NCI-H2107 (cell line): ENCODE results near the gene LRIG2.
"Not testable (repeated sequence)": the region's sequence is repeated elsewhere in the genome, so short reads cannot be mapped to it uniquely, and the experiment has no call there.

Source experiments
- DNase-seq: peaks from one replicate; lab custom pipeline; 2025; lab: John Stamatoyannopoulos, UW

The LRIG2 gene

DNA sequence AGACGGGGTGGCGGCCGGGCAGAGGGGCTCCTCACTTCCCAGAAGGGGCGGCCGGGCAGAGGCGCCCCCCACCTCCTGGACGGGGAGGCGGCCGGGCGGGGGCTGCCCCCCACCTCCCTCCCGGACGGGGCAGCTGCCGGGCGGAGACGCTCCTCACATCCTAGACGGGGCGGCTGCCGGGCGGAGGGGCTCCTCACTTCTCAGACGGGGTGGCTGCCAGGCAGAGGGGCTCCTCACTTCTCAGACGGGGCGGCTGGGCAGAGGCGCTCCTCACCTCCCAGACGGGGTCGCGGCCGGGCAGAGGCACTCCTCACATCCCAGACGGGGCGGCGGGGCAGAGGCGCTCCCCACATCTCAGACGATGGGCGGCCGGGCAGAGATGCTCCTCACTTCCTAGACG, 9.5 kb upstream of the LRIG2 start:
- not testable (repeated sequence) for DNase-seq

DNA sequence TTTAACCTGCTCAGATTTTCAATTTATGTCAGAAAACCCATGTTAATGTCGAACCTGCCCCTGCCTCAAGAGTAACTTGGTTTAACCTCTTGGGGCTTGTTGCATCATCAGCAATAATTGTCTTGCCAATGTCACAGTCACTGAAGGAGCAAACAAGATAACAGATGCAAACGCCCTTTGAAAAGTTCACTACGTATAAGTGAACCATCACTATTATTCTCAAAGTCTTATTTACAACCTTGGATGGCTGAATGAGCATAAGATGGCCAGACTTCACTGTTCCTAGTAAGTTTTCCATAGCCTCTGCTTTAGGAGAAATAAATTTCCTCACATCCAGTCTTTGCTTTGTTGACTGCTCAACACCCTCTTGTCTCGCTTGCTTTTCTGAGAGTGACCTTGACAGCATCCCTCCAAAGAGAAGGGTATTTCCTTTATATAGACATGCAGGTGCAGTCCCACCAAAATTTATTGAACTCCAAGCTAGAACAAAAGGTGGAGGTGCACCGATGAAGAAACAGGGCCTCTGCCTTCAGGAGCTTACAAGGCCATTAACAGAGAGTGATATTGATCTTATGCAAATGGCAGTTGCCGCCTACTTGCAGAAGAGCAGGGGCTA, 749 bp upstream of the LRIG2 start:
- DNase-seq = no peak

DNA sequence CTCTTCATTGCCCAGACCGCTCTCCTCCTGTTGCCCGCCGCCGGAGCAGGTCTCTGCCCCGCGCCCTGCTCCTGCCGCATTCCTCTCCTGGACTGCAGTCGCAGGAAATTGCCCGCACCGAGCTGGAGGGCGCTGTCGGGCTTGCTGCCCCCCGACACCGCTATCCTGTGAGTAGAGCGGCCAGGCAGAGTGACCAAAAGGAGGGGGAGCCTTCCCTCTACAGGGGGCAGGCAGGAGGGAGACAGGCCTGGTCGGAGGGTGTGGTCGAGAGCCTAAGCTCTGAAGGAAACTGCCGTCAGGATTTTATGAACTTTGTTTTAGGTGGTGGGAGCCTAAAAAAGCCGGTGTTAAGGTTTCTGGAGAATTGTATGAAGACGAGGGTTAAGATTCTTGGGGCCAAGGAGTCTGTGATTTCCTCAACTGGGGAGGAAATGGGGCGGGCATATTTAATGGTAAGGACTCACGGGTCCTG, 517 bp downstream of the LRIG2 start:
- DNase-seq = no peak

DNA sequence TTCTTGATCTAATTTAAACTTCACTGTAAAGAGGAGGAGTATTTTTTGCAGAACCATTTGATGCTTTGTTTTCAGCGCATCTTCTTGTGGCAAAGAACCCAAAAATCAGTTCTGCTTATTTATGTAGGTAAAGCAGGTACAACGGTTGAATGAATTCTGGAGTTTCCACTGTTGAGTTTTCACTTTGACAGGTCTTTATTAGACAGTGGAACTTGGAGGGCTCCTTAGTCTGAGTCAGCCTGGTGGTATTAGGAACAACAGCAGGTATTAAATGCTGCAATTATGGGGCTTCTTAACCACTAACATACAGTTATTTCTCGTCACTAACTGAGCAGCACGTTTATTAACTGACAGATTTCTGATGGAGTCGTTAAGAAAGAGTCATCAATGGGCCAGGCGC, 1.2 kb downstream of the LRIG2 start:
- no peak for DNase-seq

DNA sequence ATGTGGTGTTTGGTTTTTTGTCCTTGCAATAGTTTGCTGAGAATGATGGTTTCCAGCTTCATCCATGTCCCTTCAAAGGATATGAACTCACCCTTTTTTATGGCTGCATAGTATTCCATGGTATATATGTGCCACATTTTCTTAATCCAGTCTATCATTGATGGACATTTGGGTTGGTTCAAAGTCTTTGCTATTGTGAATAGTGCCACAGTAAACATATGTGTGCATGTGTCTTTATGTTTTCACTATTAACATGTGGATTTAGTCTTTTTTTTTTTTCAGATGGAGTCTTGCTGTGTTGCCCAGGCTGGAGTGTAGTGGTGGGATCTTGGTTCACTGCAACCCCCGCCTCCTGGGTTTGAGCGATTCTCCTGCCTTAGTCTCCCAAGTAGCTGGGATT, 5.0 kb downstream of the LRIG2 start:
- not testable (repeated sequence) for DNase-seq

DNA sequence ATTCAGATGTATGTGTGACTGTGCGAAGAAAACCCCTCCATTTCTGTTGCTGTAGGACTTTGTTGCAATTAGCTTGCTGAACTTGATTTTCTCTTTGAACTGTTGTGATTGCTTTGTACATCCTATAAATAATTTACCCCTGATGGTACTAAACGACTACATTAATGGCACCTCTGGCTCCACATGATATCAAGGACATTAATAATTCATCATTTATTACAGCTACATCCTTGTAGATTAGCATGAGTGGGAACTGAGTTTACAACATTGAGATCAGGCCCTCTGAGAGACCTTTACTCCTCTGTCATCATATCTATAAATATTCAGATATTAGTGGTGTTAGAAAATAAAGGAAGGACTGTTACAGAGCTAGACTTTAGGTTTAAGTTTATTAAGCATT, 13.5 kb downstream of the LRIG2 start:
- DNase-seq = no peak

DNA sequence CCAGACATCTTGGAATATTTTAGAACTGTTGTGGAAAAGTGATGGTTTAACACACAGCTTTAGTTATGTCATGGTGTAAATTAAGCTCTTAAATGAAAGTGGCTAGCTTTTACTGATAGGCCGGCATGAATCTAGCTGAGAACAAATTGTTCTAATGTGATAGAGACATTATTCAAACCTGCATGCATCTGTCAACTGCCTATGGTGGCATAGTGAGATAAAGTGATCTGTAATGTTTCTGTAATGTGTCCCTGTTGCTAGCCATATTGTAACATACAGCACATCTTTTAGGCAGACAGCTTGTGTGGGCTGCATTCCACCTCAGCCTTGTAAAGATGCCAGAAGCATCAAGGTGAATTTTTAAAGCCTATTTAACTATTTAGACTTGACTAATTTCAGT, 16.0 kb downstream of the LRIG2 start:
- DNase-seq = no peak

DNA sequence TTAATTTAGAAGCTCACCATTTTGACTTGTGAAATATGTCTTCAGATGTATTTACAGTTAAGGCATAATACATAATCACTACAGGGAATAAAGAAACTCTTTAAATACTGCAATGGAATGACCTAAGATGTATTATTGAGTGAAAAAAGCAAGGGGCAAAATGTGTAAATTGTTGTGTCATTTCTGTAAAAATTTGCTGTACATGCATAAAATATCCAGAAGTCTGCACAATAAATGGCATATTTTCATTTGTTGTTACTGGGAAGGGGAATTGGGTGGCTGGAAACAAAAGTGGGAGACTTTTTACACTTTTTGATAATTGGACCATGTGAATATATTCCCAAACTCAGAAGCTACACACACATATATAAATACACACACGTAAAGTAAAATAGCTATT, 17.1 kb downstream of the LRIG2 start:
- no peak for DNase-seq

DNA sequence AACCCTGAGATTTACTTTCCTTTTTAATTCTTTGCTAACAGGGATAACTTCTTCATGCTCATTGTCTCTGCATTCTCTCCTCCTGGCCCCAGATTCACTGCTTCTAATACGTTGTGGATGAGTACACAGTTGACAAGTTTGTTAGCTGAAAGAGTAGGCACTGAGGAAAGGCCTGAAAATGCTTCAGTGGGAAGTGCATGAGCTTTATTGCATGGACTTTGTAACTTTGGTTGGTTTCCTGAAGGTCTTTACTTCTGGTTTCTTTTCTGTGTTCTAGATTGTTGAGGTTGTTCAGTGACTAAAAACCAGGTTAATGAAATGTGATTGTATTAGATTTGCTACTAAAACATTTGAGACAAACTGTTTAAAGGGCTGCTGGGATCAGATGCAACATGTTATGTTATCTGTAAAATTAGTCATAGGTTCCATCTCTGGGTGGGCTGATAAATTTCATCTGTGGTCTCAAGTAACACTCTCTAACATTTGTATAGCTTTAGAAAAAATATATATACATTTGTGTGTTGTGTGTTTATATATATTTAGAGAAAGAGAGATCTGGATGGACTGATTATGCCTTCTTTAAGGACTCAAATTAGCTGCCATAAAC, 19.1 kb downstream of the LRIG2 start:
- DNase-seq = no peak

DNA sequence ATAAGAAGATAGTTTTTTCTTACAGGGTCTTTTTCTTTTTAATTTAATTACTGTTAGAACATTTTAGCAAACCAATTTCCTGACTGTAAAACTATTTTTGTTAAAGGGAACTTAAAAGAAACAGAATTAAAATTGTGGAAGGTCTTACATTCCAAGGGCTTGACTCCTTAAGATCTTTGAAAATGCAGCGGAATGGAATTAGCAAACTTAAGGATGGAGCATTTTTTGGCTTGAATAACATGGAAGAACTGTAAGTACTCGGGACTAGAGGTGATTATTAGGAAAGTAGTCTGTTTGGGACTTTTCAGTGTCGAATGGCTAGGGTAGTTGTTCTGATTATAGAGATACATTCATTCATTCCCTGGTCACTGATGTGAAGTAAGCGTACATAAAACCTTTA, 21.5 kb downstream of the LRIG2 start:
- no peak for DNase-seq

DNA sequence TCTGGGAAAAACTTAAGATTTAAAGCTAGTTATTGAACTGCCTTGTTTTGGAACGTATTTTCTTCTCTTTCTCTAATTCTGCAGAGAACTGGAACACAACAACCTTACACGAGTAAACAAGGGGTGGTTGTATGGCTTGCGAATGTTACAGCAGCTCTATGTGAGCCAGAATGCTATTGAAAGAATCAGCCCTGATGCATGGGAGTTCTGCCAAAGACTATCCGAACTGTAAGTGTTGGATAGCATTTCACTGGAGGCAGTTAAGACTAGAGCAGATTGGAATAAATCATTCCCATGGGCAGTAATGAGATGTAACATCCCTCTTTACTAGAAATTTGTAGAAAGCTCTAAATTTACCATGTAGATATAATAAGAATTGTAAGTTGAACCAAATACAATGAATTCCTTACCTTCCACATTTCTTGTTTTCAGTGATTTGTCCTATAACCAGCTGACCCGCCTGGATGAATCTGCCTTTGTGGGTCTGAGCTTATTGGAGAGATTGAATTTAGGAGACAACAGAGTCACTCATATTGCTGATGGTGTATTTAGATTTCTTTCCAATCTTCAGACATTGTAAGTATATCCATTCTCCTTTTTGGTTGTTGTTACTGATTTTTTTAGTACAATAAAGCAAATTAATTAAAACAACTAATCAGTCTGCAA, 22.9 kb downstream of the LRIG2 start:
- DNase-seq = no peak

DNA sequence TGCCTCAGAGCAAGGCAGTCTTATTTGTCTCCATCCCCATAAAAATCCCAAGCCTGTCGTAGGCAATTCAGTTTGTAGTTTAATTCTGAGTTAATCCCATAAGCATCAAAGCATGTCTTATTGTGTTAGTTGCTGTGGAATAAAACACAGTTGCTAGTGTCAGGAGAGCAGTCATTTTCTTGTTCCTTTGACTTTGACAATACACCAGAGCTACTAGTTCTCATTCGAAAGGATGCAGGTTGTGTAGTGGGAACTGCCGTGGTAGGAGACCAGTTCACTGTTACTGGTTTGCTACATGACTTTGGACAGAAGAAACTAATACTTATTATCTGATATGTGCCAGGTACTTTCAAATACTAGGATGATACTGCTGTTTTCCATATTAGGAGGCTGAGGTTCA, 23.5 kb downstream of the LRIG2 start:
- no peak for DNase-seq

DNA sequence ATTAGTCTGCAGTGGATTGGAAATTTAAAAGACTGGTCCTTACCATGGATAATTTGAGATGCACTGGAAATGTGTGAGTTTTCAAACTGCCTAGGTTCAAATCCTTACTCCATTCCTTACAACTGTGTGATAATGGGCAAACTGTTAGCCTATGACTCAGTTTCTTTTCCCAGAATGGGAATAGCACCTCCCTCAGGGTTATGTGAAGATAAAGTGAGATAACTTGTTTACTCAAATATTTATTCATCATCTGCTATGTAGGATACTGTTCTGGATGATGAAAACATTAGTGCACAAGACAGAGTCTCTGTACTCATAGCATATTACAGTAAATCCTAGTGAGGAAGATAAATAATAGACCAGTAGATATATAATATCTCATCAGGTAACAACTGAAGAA, 28.6 kb downstream of the LRIG2 start:
- DNase-seq = no peak

DNA sequence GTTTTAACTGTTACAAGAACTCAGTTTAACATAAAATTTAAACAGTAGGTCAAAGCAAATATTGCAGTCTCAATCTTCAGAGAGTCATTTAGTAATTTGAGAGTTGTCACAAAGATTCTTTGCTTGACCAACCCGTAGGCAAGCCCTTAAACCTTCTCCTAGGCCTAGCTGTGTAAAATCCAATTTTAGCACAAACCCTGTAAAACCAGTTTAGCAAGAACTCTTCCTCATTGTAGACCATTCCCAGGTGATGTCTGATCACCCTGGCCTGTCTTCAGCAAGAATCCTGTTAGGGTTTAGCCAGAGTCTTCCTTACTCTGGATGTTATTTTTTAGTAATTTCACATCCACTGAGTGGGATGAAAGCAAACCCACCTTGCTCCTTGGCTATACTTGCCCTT, 30.1 kb downstream of the LRIG2 start:
- DNase-seq = no peak

DNA sequence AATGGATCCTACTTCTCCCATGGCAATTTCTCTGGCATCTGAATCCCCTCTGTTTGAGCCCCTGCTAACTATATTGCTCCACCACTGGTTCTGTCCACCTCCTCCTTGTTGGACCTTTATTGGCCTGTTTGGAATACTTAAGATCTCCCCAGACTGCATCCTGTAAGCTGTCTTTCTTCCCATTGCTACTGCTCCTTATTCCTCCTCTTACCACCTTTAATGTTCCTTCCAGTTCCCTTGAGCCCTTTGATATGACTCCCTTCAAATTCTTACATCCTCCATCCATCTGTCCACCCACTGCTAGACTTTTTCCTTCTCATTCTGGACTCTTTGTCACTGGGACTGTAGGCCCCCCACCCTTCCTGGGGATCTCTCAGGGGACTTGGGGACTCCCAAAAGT, 31.0 kb downstream of the LRIG2 start:
- DNase-seq = no peak

DNA sequence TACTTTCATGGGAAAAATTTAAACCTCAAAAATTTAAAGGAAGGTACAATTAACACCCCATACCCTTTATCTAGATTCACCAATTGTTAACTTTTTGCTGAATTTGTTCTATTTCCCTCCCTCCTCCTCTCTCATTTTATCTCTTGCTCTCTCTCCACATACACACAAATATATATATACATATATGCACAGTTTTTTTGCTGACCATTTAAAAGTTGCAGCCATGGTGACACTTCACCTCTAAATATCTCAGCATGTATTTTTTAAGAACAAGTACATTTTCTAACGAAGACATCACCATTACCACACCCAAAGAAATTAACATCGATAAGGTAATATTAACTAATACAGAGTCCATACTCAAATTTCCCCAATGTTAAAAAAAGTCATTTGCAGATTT, 33.9 kb downstream of the LRIG2 start:
- no peak for DNase-seq

DNA sequence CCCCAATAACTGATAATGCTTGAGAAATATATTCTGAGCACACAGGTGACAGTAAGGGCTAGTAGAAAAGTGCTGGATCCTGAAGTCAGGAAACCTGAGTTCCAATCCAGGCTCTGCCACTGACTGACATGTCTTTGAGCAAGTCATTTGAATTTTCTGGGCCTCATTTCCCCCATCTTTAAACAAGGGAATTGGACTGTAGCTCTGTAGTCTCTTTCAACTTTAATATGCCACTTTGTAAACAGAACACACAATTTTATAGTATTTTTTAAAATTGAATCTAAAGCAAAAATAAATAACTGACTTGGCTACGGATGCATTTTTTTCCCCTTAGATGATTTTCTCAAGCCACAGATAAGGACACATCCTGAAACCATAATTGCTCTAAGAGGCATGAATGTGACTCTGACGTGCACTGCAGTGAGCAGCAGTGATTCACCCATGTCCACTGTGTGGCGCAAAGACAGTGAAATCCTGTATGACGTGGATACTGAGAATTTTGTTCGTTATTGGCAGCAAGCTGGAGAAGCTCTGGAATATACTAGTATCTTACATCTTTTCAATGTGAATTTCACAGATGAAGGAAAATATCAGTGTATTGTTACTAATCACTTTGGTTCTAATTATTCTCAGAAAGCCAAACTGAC, 37.0 kb downstream of the LRIG2 start:
- no peak for DNase-seq

DNA sequence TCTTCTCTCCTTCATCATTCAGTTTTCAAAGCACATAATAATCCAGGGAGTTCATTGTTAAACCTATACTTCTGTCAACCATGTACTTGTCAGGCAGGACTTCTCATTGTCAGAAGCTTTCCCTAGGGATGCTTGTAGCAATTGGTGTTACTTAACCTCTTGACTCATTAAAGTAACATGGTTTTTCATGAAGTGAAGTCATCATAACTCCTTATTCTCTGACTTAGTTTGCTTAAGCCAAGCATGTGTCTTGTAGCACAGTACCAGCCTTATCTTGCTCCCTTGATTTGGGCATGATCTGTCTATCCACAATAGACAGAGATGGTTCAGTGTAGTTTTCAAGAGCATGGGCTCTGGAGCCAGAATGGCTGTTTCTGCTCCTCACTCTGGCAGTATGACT, 45.3 kb downstream of the LRIG2 start:
- no peak for DNase-seq

DNA sequence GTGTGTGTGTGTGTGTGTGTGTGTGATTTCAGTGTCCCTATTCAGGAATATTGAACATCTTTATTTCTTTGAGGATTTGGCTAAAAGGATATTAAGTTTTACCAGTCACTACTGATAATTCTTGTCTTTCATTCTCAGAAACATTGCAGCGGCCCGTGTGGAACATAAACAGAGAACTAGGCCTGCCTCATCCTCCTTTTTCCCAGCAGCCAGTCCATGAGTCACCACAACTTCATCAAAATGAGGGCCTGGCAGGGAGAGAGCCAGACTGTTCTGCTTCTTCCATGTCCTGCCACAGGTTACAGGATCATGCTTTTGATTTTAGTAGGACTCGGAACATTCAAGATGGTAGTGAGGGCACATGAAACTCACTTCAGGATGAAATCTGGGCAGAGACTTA, 50.7 kb downstream of the LRIG2 start:
- DNase-seq = no peak

DNA sequence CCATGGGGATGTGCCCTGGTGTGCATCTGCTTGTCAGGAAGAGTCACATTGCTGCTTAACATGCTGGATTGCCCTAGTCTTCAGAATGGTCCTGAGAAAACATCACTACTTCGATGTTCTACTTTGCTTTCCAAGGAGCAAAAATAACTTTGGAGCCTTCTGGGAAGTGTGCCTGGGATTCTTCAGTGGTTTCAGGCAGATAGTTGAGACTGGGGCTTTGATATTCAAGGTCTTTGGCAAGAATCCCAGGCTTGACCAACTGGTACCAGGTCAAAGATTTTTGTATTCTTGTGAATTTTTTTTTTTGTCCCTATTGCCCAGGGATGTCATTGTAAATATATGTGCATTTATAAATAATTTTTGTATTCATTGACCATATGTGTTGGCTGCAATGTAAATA, 51.4 kb downstream of the LRIG2 start:
- DNase-seq = no peak

DNA sequence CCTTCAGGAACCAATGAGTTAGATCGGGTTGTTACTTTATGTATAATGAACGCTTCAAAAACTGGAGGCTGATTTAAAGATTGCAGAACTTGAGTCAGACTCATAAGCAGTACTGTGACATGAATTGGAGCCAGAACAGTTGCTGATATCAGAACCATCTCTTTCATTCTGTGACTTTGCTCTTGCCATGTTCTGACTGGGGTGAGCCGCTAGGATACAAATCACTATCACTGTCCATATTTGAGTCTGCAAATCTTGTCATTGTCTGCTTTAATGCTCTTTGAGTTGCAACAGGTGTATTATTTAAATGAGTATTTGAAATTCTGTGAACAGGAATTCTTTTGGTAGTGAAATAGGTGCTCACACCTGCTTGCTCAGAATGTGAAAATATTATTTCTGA, 52.5 kb downstream of the LRIG2 start:
- no peak for DNase-seq

DNA sequence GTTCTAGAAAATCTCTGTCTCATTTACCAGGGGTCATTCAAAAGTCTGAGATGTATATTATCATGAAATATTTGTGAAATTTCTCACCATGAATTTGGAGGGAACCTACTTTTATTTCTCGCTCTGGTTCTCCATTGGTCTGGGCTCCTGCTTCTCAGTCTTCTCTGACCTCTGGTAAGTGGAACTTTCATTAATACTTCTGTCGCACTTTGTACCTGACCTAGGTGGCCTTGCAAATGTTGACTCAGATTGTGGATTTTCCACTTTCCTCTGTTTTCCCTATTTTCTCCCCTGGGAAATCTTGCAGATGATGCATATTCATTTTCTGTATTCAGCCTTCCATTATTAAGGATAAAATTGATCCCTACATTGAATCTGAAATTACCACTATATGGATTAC, 53.2 kb downstream of the LRIG2 start:
- DNase-seq = no peak

DNA sequence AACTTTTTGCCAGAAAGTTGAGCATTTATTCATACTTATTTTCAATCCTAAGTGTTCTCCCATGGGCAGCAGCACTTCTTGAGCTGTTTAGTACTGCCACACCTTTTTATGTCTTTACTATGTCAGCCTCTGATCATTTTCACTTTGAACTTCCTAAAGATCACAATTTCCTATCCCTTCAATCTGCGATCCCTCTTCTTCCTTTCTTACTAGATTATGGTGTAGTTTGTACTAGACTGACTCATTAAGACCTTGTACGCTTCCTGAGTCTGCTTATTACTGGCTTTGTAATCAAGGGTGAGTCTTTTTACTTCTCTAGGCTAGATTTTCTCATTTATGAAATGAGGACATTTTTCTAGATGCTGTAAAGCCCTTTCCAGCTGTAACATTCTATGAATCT, 55.1 kb downstream of the LRIG2 start:
- no peak for DNase-seq
